ENCODE results near the gene NUDT19. TPM values are rescaled to one million over a fixed set of nuclear protein-coding genes. Genes with fewer than 3 reads are reported as not detected.

The NUDT19 gene
- total RNA-seq, 4 donors from 2014 or later = 6.1 to 13.6 (median 9.0) TPM

DNA sequence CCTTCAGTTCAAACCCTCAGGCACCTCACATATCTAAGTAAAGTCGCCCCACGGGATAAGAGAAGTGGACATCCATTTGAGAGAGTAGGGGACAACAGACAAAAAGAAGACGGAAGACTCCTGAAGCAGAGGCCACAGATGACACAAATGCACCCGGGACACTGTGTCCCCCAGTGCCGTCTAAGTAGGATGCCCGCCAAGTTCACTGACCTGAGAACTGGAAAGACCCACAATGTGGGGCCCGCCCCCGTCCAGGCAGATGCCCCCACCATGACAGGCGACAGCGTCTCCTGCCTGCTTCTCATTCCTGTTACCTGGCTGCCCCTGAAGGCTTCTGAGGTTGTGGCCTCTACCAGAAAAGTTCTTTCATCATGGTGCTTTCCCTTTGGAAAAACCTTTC lies 33.5 kb upstream of the NUDT19 start:
- TF ChIP-seq POLR2AphosphoS5 (IDR thresholded peaks at IDR 0.05) = no peak
- TF ChIP-seq, protein P1, sequence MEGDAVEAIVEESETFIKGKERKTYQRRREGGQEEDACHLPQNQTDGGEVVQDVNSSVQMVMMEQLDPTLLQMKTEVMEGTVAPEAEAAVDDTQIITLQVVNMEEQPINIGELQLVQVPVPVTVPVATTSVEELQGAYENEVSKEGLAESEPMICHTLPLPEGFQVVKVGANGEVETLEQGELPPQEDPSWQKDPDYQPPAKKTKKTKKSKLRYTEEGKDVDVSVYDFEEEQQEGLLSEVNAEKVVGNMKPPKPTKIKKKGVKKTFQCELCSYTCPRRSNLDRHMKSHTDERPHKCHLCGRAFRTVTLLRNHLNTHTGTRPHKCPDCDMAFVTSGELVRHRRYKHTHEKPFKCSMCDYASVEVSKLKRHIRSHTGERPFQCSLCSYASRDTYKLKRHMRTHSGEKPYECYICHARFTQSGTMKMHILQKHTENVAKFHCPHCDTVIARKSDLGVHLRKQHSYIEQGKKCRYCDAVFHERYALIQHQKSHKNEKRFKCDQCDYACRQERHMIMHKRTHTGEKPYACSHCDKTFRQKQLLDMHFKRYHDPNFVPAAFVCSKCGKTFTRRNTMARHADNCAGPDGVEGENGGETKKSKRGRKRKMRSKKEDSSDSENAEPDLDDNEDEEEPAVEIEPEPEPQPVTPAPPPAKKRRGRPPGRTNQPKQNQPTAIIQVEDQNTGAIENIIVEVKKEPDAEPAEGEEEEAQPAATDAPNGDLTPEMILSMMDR (IDR thresholded peaks at IDR 0.05) = no peak
- TF ChIP-seq EP300 (IDR thresholded peaks at IDR 0.05) = no peak
- no peak for TF ChIP-seq POLR2A (IDR thresholded peaks at IDR 0.05)
- no peak for ATAC-seq
- 33 to 86% methylated on average over 1 to 9 of the region's 10 CpGs for WGBS, 2 donors (ENCODE audit: low coverage in 1 of 2)
- no peak overlapping the region for H3K4me3 ChIP-seq
- no peaks in the 10 kb centered on the region for H3K27me3 ChIP-seq
- no peaks in the 10 kb centered on the region for H3K9me3 ChIP-seq
- no peak overlapping the region for H3K27ac ChIP-seq
- H3K36me3 ChIP-seq = peaks cover 0 to 54% of the 10 kb centered on the region in 2 donors
- H3K4me1 ChIP-seq = peaks cover 0 to 16% (median 0%) of the 10 kb centered on the region in 3 donors

DNA sequence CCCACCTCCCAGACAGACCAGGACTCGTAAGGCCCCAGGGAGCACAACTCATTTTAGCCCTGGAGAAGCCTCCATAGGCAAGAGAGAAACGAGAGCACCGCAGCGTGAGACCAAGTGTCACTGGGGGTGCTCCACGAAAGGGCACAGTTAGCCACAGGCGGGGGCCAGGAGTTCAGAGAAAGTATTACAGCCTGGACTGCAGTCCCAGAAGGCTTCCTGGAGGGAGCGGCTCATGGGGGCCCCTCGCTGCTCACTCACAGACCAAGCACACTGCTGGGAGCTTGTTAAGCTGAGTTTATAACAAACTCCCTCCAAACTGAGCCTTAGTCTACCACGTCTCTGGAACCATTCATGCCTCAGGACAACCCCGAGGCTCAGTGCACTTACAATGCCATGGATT lies 33.1 kb upstream of the NUDT19 start:
- TF ChIP-seq EP300 (IDR thresholded peaks at IDR 0.05) = no peak
- TF ChIP-seq, protein P1 (IDR thresholded peaks at IDR 0.05) = no peak
- no peak for ATAC-seq
- Histone ChIP-seq H3K36me3 (peaks cover 0 to 54% of the 10 kb centered on the region in 2 donors), H3K4me1 (peaks cover 0 to 11% (median 0%) of the 10 kb centered on the region in 3 donors), H3K27ac (no peak overlapping the region), H3K27me3 (no peaks in the 10 kb centered on the region), H3K9me3 (no peaks in the 10 kb centered on the region), H3K4me3 (no peak overlapping the region)
- 20 to 67% methylated on average over 1 to 2 of the region's 10 CpGs for WGBS, 2 donors (ENCODE audit: low coverage in 1 of 2)

DNA sequence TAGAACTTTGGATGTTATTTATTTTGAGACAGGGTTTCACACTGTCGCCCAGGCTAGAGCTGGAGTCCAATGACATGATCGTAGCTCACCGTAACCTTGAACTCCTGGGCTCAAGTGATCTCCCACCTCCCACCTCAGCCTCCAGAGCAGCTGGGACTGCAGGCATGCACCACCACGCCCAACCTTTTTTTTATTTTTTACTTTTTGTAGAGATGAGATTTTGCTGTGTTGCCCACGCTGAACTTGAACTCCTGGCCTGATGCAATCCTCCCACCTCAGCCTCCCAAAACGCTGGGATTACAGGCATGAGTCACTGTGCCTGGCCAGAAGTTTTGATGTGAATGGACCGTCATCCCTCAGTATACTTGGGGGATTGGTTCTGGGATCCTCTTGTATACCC lies 30.3 kb upstream of the NUDT19 start:
- no peaks in the 10 kb centered on the region for H3K9me3 ChIP-seq
- peaks cover 0 to 30% of the 10 kb centered on the region in 2 donors for H3K36me3 ChIP-seq
- no peak for ATAC-seq
- H3K4me3 ChIP-seq = no peak overlapping the region
- H3K27me3 ChIP-seq = no peaks in the 10 kb centered on the region
- 84 to 97% methylated on average over 6 to 7 of the region's 7 CpGs for WGBS, 2 donors (ENCODE audit: low coverage in 1 of 2)
- TF ChIP-seq, protein P1 (IDR thresholded peaks at IDR 0.05) = no peak
- no peak for TF ChIP-seq POLR2A (IDR thresholded peaks at IDR 0.05)
- TF ChIP-seq EP300 (IDR thresholded peaks at IDR 0.05) = no peak
- no peak for TF ChIP-seq POLR2AphosphoS5 (IDR thresholded peaks at IDR 0.05)
- peaks cover 0 to 18% (median 0%) of the 10 kb centered on the region in 3 donors for H3K4me1 ChIP-seq
- no peak overlapping the region for H3K27ac ChIP-seq

DNA sequence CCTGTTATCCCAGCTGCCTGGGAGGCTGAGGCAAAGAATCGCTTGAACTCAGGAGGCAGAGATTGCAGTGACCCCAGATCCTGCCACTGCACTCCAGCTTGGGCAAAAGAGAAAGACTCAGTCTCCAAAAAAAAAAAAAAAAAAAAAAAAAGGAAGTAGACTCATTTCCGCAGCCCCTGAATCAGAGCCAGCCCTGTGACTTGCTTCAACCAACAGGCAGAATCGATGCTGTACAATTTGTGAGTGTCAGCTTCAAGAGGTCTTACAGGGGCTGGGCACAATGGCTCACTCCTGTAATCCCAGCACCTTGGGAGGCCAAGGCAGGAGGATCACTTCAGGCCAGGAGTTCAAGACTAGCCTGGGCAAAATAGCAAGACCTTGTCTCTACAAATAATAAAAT lies 29.4 kb upstream of the NUDT19 start:
- ATAC-seq = no peak
- H3K36me3 ChIP-seq = peaks cover 0 to 28% of the 10 kb centered on the region in 2 donors
- no peak for TF ChIP-seq POLR2A (IDR thresholded peaks at IDR 0.05)
- TF ChIP-seq POLR2AphosphoS5 (IDR thresholded peaks at IDR 0.05) = no peak
- TF ChIP-seq, protein P1 (IDR thresholded peaks at IDR 0.05) = no peak
- no peak for TF ChIP-seq EP300 (IDR thresholded peaks at IDR 0.05)
- H3K9me3 ChIP-seq = no peaks in the 10 kb centered on the region
- H3K27ac ChIP-seq = no peak overlapping the region
- H3K4me1 ChIP-seq = peaks cover 0 to 25% (median 0%) of the 10 kb centered on the region in 3 donors
- H3K4me3 ChIP-seq = no peak overlapping the region
- no peaks in the 10 kb centered on the region for H3K27me3 ChIP-seq
- 0 to 46% methylated on average over 1 to 3 of the region's 3 CpGs for whole genome bisulfite sequencing, 2 donors (ENCODE audit: low coverage in 1 of 2)

DNA sequence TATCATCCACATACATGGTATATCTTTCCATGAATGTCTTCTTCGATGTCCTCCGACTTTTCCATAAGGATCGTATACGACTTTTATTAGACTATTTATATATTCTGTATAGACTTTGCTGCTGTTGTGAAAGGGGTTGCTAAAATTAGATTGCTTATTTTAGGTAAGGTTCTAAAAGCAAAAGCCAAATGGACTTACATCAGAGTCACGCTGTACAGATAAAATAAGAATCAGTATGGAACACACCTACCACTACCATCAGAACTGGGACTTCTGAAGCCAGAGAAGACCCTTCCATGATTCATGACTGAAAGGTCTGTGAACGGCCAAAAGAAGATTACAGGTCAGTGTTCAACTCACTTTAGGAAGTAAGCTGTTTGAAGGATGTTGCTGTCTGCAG lies 25.5 kb upstream of the NUDT19 start:
- Histone ChIP-seq H3K9me3 (no peaks in the 10 kb centered on the region), H3K36me3 (peaks cover 0 to 11% of the 10 kb centered on the region in 2 donors), H3K4me3 (no peak overlapping the region), H3K4me1 (peaks cover 0 to 23% (median 0%) of the 10 kb centered on the region in 3 donors), H3K27ac (no peak overlapping the region), H3K27me3 (no peaks in the 10 kb centered on the region)
- TF ChIP-seq EP300 (IDR thresholded peaks at IDR 0.05) (no peak), POLR2AphosphoS5 (IDR thresholded peaks at IDR 0.05) (no peak), POLR2A (IDR thresholded peaks at IDR 0.05) (no peak)
- TF ChIP-seq, protein P1 (IDR thresholded peaks at IDR 0.05) = no peak
- no peak for ATAC-seq
- WGBS, 2 donors (ENCODE audit: low coverage in 1 of 2) = 50 to 56% methylated on average over 4 to 6 of the region's 6 CpGs
